Astrocyte of the spinal cord (primary cell): ENCODE data around the gene PRR5.
A peak's percentile ranks its signal among the peaks of the same experiment; 100 is the strongest.

Experiments
- DNase-seq: peaks from one replicate; pipeline ENCODE4 v3.0.0; 2011; ENCODE audit warnings: low read depth, low spot score
- H3K4me3 ChIP-seq: 2 replicates; pipeline ENCODE4 v1.5.1; 2011; ENCODE audit warnings: low read depth, mild to moderate bottlenecking, low read length, moderate library complexity
- CTCF ChIP-seq: IDR thresholded peaks from 2 replicates; pipeline ENCODE4 v1.5.1; 2012; ENCODE audit warnings: low read depth, mild to moderate bottlenecking, low read length, inconsistent platforms
- in situ Hi-C: cut with HindIII; loops from 2 replicates; pipeline ENCODE4 v1.10.0; 2017; ENCODE audit warnings: low sequenced_read_pairs

Gene PRR5

DNA sequence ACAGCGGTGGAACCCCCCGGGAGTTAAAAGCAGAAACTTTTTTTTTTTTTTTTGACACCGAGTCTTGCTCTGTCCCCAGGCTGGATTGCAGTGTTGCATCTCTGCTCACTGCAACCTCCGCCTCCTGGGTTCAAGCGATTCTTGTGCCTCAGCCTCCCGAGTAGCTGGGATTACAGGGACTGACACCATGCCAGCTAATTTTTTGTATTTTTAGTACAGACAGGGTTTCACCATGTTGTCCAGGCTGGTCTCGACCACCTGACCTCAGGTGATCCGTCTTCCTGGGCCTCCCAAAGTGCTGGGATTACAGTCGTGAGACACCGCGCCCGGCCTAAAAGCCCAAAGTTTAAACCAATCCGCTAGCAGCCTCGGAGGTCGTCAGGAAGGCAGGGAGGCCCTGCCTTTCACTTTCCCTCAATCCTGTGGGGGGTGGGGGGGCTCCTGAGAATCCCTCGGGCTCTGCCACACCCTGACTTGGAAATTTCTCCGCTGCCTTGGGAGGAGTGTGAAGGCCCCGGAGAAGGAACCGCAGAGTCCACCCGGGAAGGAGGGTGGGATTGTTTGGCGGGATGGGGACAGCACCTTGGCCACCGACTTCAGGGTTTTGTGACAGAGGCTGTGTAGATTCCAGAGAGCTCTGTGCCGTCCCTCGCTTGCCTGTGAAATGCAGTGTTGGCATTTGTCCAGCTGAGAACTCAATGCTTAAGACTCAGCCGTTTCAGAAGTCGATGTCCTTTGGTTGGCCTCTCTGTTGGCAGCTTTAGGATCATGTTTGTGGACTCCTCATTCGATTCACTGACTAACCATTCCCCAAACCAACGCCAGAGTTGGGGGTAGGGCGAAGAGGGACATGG lies 51.4 kb downstream of the PRR5 start:
- no peak overlapping the region for H3K4me3 ChIP-seq
- DNase-seq: peak; percentile 49
- in situ Hi-C loops: no loop called here
- no peak for TF ChIP-seq CTCF

DNA sequence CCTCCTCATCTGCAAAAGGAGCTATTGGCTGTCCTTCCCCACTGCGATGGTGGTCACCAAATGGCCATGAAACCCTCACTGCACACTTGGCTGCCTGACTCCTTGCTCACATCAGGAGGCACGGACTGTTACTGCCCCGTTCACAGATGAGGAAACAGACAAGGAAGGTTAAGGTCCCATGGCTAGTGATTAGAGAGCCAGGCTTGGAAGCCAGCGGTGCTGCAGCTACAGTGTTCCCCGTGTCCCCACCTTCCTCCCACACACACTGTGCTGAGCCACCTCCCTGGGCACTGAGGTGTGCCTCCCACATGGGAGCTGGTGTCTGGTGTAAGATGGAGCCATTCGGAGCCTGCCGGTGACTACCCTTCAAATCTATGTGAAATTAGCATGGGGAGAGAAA lies 53.0 kb downstream of the PRR5 start:
- H3K4me3 ChIP-seq: no peak overlapping the region
- no peak for TF ChIP-seq CTCF
- DNase-seq: no peak
- in situ Hi-C loops: no loop called here

DNA sequence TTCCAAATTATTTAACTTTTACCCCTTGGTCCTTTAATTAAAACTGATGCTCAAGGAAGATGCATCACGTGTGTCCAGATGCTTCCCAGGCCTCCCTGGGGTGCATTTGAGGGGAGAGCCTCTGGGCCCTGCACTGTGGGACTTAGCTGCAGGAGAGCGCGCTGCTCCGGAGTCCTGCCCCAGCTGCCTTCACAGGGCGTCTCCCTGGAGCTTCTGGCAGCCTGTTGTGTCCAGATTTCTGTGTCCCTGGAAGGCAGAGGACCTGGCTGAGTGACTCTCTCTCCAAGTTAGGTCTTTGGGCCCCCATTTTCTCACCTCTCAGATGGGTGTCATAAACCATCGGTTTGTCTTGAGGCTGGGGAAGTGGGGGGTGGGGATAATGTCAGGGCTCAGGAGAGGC lies 53.4 kb downstream of the PRR5 start:
- no peak for DNase-seq
- H3K4me3 ChIP-seq: no peak overlapping the region
- in situ Hi-C loops: no loop called here

DNA sequence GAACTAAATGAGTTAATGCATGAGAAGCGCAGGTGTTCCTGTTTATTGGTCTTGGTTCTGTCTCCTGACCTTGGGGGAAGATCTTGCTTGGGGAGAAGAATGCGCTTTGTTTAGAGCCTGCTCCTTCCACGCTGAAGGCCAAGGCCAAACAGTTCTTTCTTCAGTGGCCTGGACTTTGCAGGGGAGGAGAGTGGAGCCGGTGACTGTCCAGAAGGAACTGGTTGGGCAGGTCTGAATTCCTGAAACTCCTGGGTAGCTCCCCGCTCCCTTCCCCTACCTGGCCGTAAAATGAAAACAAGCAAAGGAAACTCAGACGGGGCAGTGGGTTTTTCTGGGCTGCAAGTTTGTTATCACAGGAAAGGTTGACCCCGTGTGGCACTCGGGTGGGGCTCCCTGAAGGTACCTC lies 54.0 kb downstream of the PRR5 start:
- TF ChIP-seq CTCF: no peak
- in situ Hi-C loops: no loop called here
- H3K4me3 ChIP-seq: no peak overlapping the region
- DNase-seq: no peak

More for the DNA sequence above, 53.4 kb downstream of the PRR5 start:
- no peak for TF ChIP-seq CTCF

DNA sequence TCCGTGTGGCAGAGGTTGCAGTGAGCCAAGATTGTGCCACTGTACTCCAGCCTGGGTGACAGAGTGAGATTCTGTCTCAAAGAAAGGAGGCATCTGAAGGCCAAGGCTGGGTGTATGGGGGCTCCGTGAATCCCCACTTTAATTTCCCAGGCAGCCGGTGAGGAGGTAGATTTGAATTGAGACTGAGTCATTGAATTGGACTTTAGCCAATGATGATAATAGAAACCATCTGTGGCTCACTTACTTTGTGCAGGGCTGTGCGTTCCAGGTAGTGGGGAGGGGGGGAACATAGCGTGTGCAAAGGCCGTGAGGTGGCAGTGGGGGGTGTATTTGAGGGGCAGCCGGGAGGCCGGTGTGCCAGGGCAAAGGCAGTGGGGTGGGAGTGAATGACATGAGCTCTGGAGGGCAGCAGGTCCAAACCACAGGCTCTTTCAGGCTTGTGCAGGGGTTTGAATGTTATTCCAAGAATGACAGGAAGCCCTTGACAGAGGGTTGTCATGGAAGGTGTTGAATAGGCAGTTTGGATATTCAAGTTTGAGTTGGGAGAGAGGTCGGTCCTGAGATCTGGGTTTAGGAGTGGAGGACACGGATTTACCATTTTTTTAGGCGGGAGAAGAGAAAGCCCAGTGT lies 56.5 kb downstream of the PRR5 start:
- TF ChIP-seq CTCF: no peak
- no peak overlapping the region for H3K4me3 ChIP-seq
- peak; percentile 52 for DNase-seq
- in situ Hi-C loops: no loop called here

- no peak overlapping the region for H3K4me3 ChIP-seq
- no peak for TF ChIP-seq CTCF
- in situ Hi-C loops: no loop called here
- no peak for DNase-seq
Measured at GRCh38 chr22:44759001-44759400, 57.0 kb downstream of the PRR5 start.
